ENCODE results near the gene SYNGR2. TPM values are rescaled to one million over a fixed set of nuclear protein-coding genes. Genes with fewer than 3 reads are reported as not detected.

The SYNGR2 gene
- total and polyA plus RNA-seq, 9 of the 15 experiments (the other 6 are each of a cell fraction or from before 2014, with no cell fraction given): 1.4 to 173 (median 87.8) TPM

- TF ChIP-seq BCOR (IDR thresholded peaks at IDR 0.05) (0 out of 2 replicates have a peak, but pooled peaks have one; percentile 0), IRF1 (CRISPR knock-in tag; IDR thresholded peaks at IDR 0.05; ENCODE audit: borderline replicate concordance) (no peak), L3MBTL2 (IDR thresholded peaks at IDR 0.05) (peak; percentile 77), E2F6 (IDR thresholded peaks at IDR 0.05; ENCODE audit: borderline replicate concordance in 1 of 2, extremely low read depth in 1 of 2, insufficient read depth in 1 of 2, insufficient read length in 1 of 2, low read depth in 1 of 2, low read length in 1 of 2, poor library complexity in 1 of 2, severe bottlenecking in 1 of 2) (peak in 1 of 2 experiments; percentile 62), NFRKB (IDR thresholded peaks at IDR 0.05; ENCODE audit: low read depth) (no peak), PHF8 (IDR thresholded peaks at IDR 0.05; ENCODE audit: borderline replicate concordance, low read length) (peak; percentile 66; the same call in 1 of the 2 replicates), SNAPC5 (CRISPR knock-in tag; IDR thresholded peaks at IDR 0.05) (no peak), MBD2 (IDR thresholded peaks at IDR 0.05; ENCODE audit: borderline replicate concordance, low read depth) (peak; percentile 7; the same call in 1 of the 2 replicates), VEZF1 (CRISPR knock-in tag; IDR thresholded peaks at IDR 0.05) (peak; percentile 94), EGR1 (conservative IDR thresholded peaks at IDR 0.05) (no peak; the same call in 1 of the 2 replicates), ELF2 (CRISPR knock-in tag; IDR thresholded peaks at IDR 0.05) (no peak), HCFC1 (IDR thresholded peaks at IDR 0.05; ENCODE audit: low read depth, low read length) (peak; percentile 35; the same call in 1 of the 2 replicates), SMC3 (conservative IDR thresholded peaks at IDR 0.05; ENCODE audit: insufficient read depth, low read depth, low read length) (0 out of 2 replicates have a peak, but pooled peaks have one; percentile 10), JUN (IDR thresholded peaks at IDR 0.05; ENCODE audit: borderline replicate concordance, low read depth, low read length) (peak; percentile 39; the same call in 1 of the 2 replicates), JUN (CRISPR knock-in tag; IDR thresholded peaks at IDR 0.05; ENCODE audit: borderline replicate concordance) (no peak), XRCC5 (IDR thresholded peaks at IDR 0.05; ENCODE audit: low read depth, low read length) (no peak), NR2C2 (CRISPR knock-in tag; IDR thresholded peaks at IDR 0.05) (no peak), NR2C2 (tag; IDR thresholded peaks at IDR 0.05) (peak; percentile 30; the same call in 1 of the 2 replicates), ATF7 (IDR thresholded peaks at IDR 0.05) (peak; percentile 46; the same call in 1 of the 2 replicates), ZBED1 (IDR thresholded peaks at IDR 0.05) (peak; percentile 42; the same call in 1 of the 2 replicates), THAP12 (CRISPR knock-in tag; IDR thresholded peaks at IDR 0.05) (peak; percentile 79)
Observed at GRCh38 chr17:78168242-78168902, at the start of gene SYNGR2 (continued).

Measured in K562 (cell line).